ENCODE data around the gene AVPI1. TPM values are rescaled to one million over a fixed set of nuclear protein-coding genes. Genes with fewer than 3 reads are reported as not detected.
"Not testable (repeated sequence)": the region's sequence is repeated elsewhere in the genome, so short reads cannot be mapped to it uniquely, and the experiment has no call there.

AVPI1 gene
- total and polyA plus RNA-seq, 4 donors, result 15.1 to 26.8 (median 17.8) TPM

GRCh38 chr10:97640174-97640867 lies 46.7 kb downstream of the AVPI1 start, which contains the start of gene PI4K2A:
Gene PI4K2A (plus strand): TSS chr10:97640671. CDS start chr10:97640743, 72 bp downstream.
- peak; percentile 99 for ATAC-seq (ENCODE audit: insufficient read depth, low FRiP score)
- no peak for TF ChIP-seq CTCF (IDR thresholded peaks at IDR 0.05; ENCODE audit: control extremely low read depth, extremely low read depth)
- Histone ChIP-seq H3K4me1 (ENCODE audit: control insufficient read depth in 5 of 5, insufficient read depth in 5 of 5, low read length in 5 of 5) (peaks cover 0 to 12% (median 5%) of the 10 kb centered on the region in 5 donors), H3K9me3 (ENCODE audit: control insufficient read depth in 4 of 4, insufficient read depth in 3 of 4, low read length in 3 of 4) (no peaks in the 10 kb centered on the region), H3K4me3 (peak within 1 kb of the TSS; percentile 92), H3K36me3 (ENCODE audit: control insufficient read depth in 4 of 4, insufficient read depth in 4 of 4, low read length in 4 of 4) (peaks cover 3 to 13% (median 11%) of the 10 kb centered on the region in 4 donors), H3K9ac (ENCODE audit: insufficient read depth in 1 of 2, low read length in 2 of 2) (peak within 1 kb of the TSS; percentile 73 to 86), H3K27me3 (ENCODE audit: control insufficient read depth in 3 of 3, insufficient read depth in 3 of 3, low read length in 2 of 3) (no peaks in the 10 kb centered on the region), H3K27ac (ENCODE audit: low read depth in 1 of 2, low read length in 1 of 2) (peak within 1 kb of the TSS; percentile 75 to 95)
- DNase-seq, result peak; percentile 99 to 100 (median 100)
- 2% methylated on average over 44 to 54 of the region's 54 CpGs for WGBS, 2 donors

- H3K27ac ChIP-seq (ENCODE audit: low read depth in 1 of 2, low read length in 1 of 2), result not testable (repeated sequence)
Measured at GRCh38 chr10:97639090-97639489, 48.0 kb downstream of the AVPI1 start.

GRCh38 chr10:97635577-97635976 lies 51.5 kb downstream of the AVPI1 start:
- H3K27me3 ChIP-seq (ENCODE audit: control insufficient read depth in 3 of 3, insufficient read depth in 3 of 3, low read length in 2 of 3), result no peaks in the 10 kb centered on the region
- 92 to 95% methylated on average over 1 of the region's 1 CpG for WGBS, 2 donors
- no peak for TF ChIP-seq CTCF (IDR thresholded peaks at IDR 0.05; ENCODE audit: control extremely low read depth, extremely low read depth)
- no peak overlapping the region for H3K27ac ChIP-seq (ENCODE audit: low read depth in 1 of 2, low read length in 1 of 2)
- H3K4me3 ChIP-seq, result no peak overlapping the region
- no peaks in the 10 kb centered on the region for H3K36me3 ChIP-seq (ENCODE audit: control insufficient read depth in 4 of 4, insufficient read depth in 4 of 4, low read length in 4 of 4)
- no peak for DNase-seq
- no peaks in the 10 kb centered on the region for H3K9me3 ChIP-seq (ENCODE audit: control insufficient read depth in 4 of 4, insufficient read depth in 3 of 4, low read length in 3 of 4)
- peaks cover 0 to 10% (median 0%) of the 10 kb centered on the region in 5 donors for H3K4me1 ChIP-seq (ENCODE audit: control insufficient read depth in 5 of 5, insufficient read depth in 5 of 5, low read length in 5 of 5)
- H3K9ac ChIP-seq (ENCODE audit: insufficient read depth in 1 of 2, low read length in 2 of 2), result no peak overlapping the region
- no peak for ATAC-seq (ENCODE audit: insufficient read depth, low FRiP score)

More at GRCh38 chr10:97639090-97639489, 48.0 kb downstream of the AVPI1 start:
- WGBS, 2 donors, result 94 to 95% methylated on average over 3 of the region's 3 CpGs
- not testable (repeated sequence) for ATAC-seq (ENCODE audit: insufficient read depth, low FRiP score); H3K9me3 ChIP-seq (ENCODE audit: control insufficient read depth in 4 of 4, insufficient read depth in 3 of 4, low read length in 3 of 4); H3K36me3 ChIP-seq (ENCODE audit: control insufficient read depth in 4 of 4, insufficient read depth in 4 of 4, low read length in 4 of 4); H3K4me3 ChIP-seq; H3K27me3 ChIP-seq (ENCODE audit: control insufficient read depth in 3 of 3, insufficient read depth in 3 of 3, low read length in 2 of 3); DNase-seq; H3K9ac ChIP-seq (ENCODE audit: insufficient read depth in 1 of 2, low read length in 2 of 2)
- peaks cover 0 to 12% (median 5%) of the 10 kb centered on the region in 5 donors for H3K4me1 ChIP-seq (ENCODE audit: control insufficient read depth in 5 of 5, insufficient read depth in 5 of 5, low read length in 5 of 5)

- 85 to 90% methylated on average over 8 of the region's 8 CpGs for WGBS, 2 donors
- H3K9ac ChIP-seq (ENCODE audit: insufficient read depth in 1 of 2, low read length in 2 of 2), result peak overlapping the region in 1 of 2 donors; percentile 27
- no peaks in the 10 kb centered on the region for H3K27me3 ChIP-seq (ENCODE audit: control insufficient read depth in 3 of 3, insufficient read depth in 3 of 3, low read length in 2 of 3)
- H3K4me3 ChIP-seq, result no peak overlapping the region
- peaks cover 0 to 4% (median 0%) of the 10 kb centered on the region in 4 donors for H3K36me3 ChIP-seq (ENCODE audit: control insufficient read depth in 4 of 4, insufficient read depth in 4 of 4, low read length in 4 of 4)
- H3K9me3 ChIP-seq (ENCODE audit: control insufficient read depth in 4 of 4, insufficient read depth in 3 of 4, low read length in 3 of 4), result no peaks in the 10 kb centered on the region
- H3K27ac ChIP-seq (ENCODE audit: low read depth in 1 of 2, low read length in 1 of 2), result peak overlapping the region in 1 of 2 donors; percentile 43
- DNase-seq, result peak in 1 of 3 donors; percentile 12
- no peak for ATAC-seq (ENCODE audit: insufficient read depth, low FRiP score)
- no peak for TF ChIP-seq CTCF (IDR thresholded peaks at IDR 0.05; ENCODE audit: control extremely low read depth, extremely low read depth)
- peaks cover 0 to 10% (median 0%) of the 10 kb centered on the region in 5 donors for H3K4me1 ChIP-seq (ENCODE audit: control insufficient read depth in 5 of 5, insufficient read depth in 5 of 5, low read length in 5 of 5)
Measured at GRCh38 chr10:97633921-97634320, 53.1 kb downstream of the AVPI1 start.
